ENCODE measurements around the gene AQP1. TPM values are rescaled to one million over a fixed set of nuclear protein-coding genes. Genes with fewer than 3 reads are reported as not detected.
A peak's percentile ranks its signal among the peaks of the same experiment; 100 is the strongest.

The AQP1 gene
- total RNA-seq, 8 experiments from 2014 or later = 0.45 to 233 (median 0.68) TPM

DNA sequence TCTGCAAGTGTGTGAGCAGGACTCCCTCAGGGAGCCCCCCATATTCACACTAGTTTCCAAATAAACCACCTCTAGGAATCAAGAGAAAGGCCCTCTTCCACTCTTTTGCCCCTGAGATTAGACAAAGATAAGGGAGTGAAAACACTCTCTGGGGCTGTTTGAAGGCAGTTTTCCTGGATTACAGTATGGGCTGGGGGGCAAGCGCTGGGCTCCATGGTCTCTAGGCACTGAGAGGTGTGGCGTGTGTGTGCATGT is 1.0 kb downstream of the AQP1 start:
- no peak overlapping the region for H3K4me3 ChIP-seq
- no peak for ATAC-seq (replicated peaks in 6 of 8)
- 50% methylated on average over 2 of the region's 2 CpGs; no CpG with 5 or more reads in 9 of the 10 experiments for WGBS, 10 experiments
- H3K27ac ChIP-seq = no peak overlapping the region
- H3K4me1 ChIP-seq (replicated peaks in 1 of 2) = peaks cover 13 to 24% of the 10 kb centered on the region in 2 donors
- in situ Hi-C loops (cut with MboI; ENCODE audit: low pct_unique_long_range_greater_than_20kb in 2 of 9, low sequenced_read_pairs in 9 of 9, unreplicated experiment in 9 of 9) = no loop called here

- H3K4me3 ChIP-seq = no peak overlapping the region
- 14 to 100% (median 76%) methylated on average over 1 to 8 of the region's 17 CpGs; no CpG with 5 or more reads in 4 of the 10 experiments for WGBS, 10 experiments
- no peak overlapping the region for H3K27ac ChIP-seq
- in situ Hi-C loops (cut with MboI; ENCODE audit: low pct_unique_long_range_greater_than_20kb in 2 of 9, low sequenced_read_pairs in 9 of 9, unreplicated experiment in 9 of 9) = no loop called here
- H3K4me1 ChIP-seq (replicated peaks in 1 of 2) = peaks cover 13 to 25% of the 10 kb centered on the region in 2 donors
- ATAC-seq (replicated peaks in 6 of 8) = peak in 2 of 8 experiments; percentile 11 to 18
Measured at GRCh38 chr7:30912986-30913811, 1.5 kb downstream of the AQP1 start.

DNA sequence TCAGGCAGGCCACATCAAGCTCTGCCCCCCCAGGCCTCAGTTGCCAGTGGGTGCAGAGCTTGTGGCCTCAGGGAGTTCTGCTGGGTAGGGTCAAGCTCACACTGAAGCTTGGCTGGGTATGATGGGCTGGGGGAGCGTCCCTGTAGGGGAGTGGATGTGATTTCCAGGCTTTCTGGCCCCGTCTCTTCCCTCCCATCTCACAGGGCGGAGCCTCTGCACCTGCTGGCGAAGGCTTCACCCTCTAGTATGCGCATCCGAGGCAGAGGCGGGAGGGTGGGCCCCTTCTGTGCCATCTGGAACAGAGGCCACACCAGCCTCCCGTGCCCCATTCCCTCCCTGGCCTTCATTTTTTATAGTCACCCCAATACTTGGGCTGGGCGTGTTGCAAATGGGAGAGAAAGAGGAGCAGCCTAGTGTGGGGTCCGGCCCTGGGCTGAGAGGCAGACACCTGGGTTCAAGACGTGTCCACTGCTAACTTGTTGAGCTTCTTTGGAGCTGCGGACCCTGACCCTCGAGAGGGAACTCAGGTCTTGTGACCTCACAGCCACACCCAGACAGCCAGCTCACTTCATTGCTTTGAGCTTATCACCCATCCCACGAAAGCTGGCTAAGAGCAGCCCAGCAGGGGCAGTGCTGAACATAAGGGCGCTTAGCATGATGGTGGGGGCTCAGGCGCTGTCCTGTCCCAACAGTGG is 2.3 kb downstream of the AQP1 start:
- WGBS, 10 experiments = 33 to 100% (median 81%) methylated on average over 1 to 5 of the region's 16 CpGs; no CpG with 5 or more reads in 5 of the 10 experiments
- Histone ChIP-seq H3K27ac (no peak overlapping the region), H3K4me3 (no peak overlapping the region), H3K4me1 (replicated peaks in 1 of 2) (peaks cover 13 to 25% of the 10 kb centered on the region in 2 donors)
- ATAC-seq (replicated peaks in 6 of 8) = peak in 1 of 8 experiments; percentile 49
- in situ Hi-C loops (cut with MboI; ENCODE audit: low pct_unique_long_range_greater_than_20kb in 2 of 9, low sequenced_read_pairs in 9 of 9, unreplicated experiment in 9 of 9) = no loop called here

DNA sequence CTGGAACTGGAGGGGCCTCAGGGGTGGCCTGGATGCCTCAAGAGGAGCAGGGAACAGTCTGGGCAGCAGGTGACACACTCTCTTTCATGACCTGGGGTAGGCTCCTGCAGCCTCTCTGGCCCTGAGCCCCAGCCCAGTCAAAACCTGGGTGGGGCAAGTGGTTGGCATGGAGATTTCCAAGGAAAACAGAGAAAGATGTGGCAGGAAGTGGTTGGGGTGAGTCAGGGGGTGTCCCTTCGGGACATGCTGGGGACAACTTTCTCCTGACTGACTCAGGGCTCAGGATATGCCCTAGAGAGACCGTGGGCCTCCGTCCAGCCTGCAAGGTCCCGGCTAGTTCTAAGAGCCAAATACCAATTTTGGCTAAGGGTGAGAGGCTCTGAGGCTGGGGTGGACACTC is 2.9 kb downstream of the AQP1 start:
- 0 to 80% (median 38%) methylated on average over 1 to 4 of the region's 4 CpGs; no CpG with 5 or more reads in 7 of the 10 experiments for WGBS, 10 experiments
- ATAC-seq (replicated peaks in 6 of 8) = peak in 4 of 8 experiments; percentile 8 to 68 (median 36)

DNA sequence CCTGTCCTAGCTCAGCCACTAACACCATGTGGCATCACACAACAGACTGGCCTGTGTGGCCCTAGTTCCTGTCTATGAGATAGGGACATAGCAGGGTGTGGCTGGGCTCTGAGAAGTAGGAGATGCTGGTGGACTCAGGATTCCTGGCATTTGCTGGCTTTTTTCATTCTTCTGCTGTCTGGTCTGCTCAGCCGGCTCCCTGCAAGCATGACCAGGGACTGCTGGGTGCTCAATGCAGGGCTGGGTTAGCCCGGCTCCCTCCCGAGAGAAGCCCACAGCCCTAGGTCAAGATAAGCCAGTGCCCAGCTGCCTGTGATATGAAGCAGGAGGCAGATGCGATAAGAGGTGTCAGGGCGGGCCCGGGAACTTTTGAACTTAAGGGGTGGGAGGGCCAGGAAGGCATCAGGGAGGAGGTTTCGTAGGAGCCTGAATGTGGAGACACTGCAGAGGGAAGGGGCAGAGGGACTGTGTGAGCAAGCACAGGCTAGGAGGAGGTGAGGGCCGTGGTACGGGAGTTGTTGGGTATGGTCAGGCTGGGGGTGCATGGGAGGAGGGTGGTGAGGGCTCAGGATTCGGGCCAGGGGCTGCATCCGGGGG is 3.5 kb downstream of the AQP1 start:
- 94% methylated on average over 3 of the region's 11 CpGs; no CpG with 5 or more reads in 9 of the 10 experiments for WGBS, 10 experiments
- H3K4me1 ChIP-seq (replicated peaks in 1 of 2) = peaks cover 13 to 25% of the 10 kb centered on the region in 2 donors
- H3K4me3 ChIP-seq = no peak overlapping the region
- peak in 2 of 8 experiments; percentile 10 to 40 for ATAC-seq (replicated peaks in 6 of 8)
- no peak overlapping the region for H3K27ac ChIP-seq
- in situ Hi-C loops (cut with MboI; ENCODE audit: low pct_unique_long_range_greater_than_20kb in 2 of 9, low sequenced_read_pairs in 9 of 9, unreplicated experiment in 9 of 9) = no loop called here

More for the DNA sequence above, 2.9 kb downstream of the AQP1 start:
- H3K27ac ChIP-seq = no peak overlapping the region
- H3K4me1 ChIP-seq (replicated peaks in 1 of 2) = peaks cover 13 to 25% of the 10 kb centered on the region in 2 donors
- in situ Hi-C loops (cut with MboI; ENCODE audit: low pct_unique_long_range_greater_than_20kb in 2 of 9, low sequenced_read_pairs in 9 of 9, unreplicated experiment in 9 of 9) = no loop called here
- H3K4me3 ChIP-seq = no peak overlapping the region

- in situ Hi-C loops (cut with MboI; ENCODE audit: low pct_unique_long_range_greater_than_20kb in 2 of 9, low sequenced_read_pairs in 9 of 9, unreplicated experiment in 9 of 9) = no loop called here
- Histone ChIP-seq H3K4me1 (replicated peaks in 1 of 2) (peaks cover 13 to 28% of the 10 kb centered on the region in 2 donors), H3K4me3 (no peak overlapping the region), H3K27ac (no peak overlapping the region)
- no peak for ATAC-seq (replicated peaks in 6 of 8)
- WGBS, 10 experiments = no CpG with 5 or more reads among the region's 6 CpGs
Measured at GRCh38 chr7:30915751-30916150, 4.1 kb downstream of the AQP1 start.

GRCh38 chr7:30916255-30916654 is 4.6 kb downstream of the AQP1 start:
- no peak for ATAC-seq (replicated peaks in 6 of 8)
- 60 to 90% methylated on average over 2 to 3 of the region's 3 CpGs; no CpG with 5 or more reads in 8 of the 10 experiments for WGBS, 10 experiments
- H3K27ac ChIP-seq = no peak overlapping the region
- peaks cover 11 to 31% of the 10 kb centered on the region in 2 donors for H3K4me1 ChIP-seq (replicated peaks in 1 of 2)
- in situ Hi-C loops (cut with MboI; ENCODE audit: low pct_unique_long_range_greater_than_20kb in 2 of 9, low sequenced_read_pairs in 9 of 9, unreplicated experiment in 9 of 9) = no loop called here
- H3K4me3 ChIP-seq = no peak overlapping the region

- Histone ChIP-seq H3K4me3 (no peak overlapping the region), H3K27ac (no peak overlapping the region), H3K4me1 (replicated peaks in 1 of 2) (peaks cover 11 to 29% of the 10 kb centered on the region in 2 donors)
- no peak for ATAC-seq (replicated peaks in 6 of 8)
- WGBS, 10 experiments = 40 to 93% (median 80%) methylated on average over 1 to 3 of the region's 7 CpGs; no CpG with 5 or more reads in 6 of the 10 experiments
- in situ Hi-C loops (cut with MboI; ENCODE audit: low pct_unique_long_range_greater_than_20kb in 2 of 9, low sequenced_read_pairs in 9 of 9, unreplicated experiment in 9 of 9) = no loop called here
Measured at GRCh38 chr7:30916767-30917166, 5.1 kb downstream of the AQP1 start.

GRCh38 chr7:30917216-30917893 is 5.7 kb downstream of the AQP1 start:
- H3K4me1 ChIP-seq (replicated peaks in 1 of 2) = peaks cover 11 to 28% of the 10 kb centered on the region in 2 donors
- H3K4me3 ChIP-seq = no peak overlapping the region
- WGBS, 10 experiments = 71 to 100% (median 90%) methylated on average over 1 to 4 of the region's 4 CpGs
- no peak for ATAC-seq (replicated peaks in 6 of 8)
- H3K27ac ChIP-seq = no peak overlapping the region
- in situ Hi-C loops (cut with MboI; ENCODE audit: low pct_unique_long_range_greater_than_20kb in 2 of 9, low sequenced_read_pairs in 9 of 9, unreplicated experiment in 9 of 9) = no loop called here

DNA sequence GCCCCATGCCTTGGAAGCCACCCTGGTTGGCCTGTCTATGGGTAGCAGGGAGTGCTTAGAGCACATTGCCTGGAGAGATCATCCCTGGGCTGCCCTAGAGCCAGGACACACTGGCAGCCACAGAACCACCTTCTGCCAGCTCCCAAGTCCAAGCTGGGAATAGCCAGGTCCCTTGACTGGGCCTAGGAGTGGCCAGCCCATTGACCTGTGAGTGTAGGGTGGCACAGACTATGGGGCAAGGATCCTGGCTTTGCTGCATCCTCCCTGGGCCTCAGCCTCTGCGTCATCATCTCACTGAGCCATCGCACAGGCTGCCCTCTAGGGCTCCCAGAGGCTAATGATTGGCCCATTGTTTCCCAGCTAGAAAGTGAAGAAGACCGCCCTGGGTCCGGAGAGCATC is 7.0 kb downstream of the AQP1 start:
- in situ Hi-C loops (cut with MboI; ENCODE audit: low pct_unique_long_range_greater_than_20kb in 2 of 9, low sequenced_read_pairs in 9 of 9, unreplicated experiment in 9 of 9) = no loop called here
- H3K27ac ChIP-seq = no peak overlapping the region
- H3K4me1 ChIP-seq (replicated peaks in 1 of 2) = peaks cover 11 to 25% of the 10 kb centered on the region in 2 donors
- H3K4me3 ChIP-seq = no peak overlapping the region
- 90 to 100% (median 93%) methylated on average over 2 to 3 of the region's 4 CpGs; no CpG with 5 or more reads in 7 of the 10 experiments for WGBS, 10 experiments
- no peak for ATAC-seq (replicated peaks in 6 of 8)

- H3K4me3 ChIP-seq = no peak overlapping the region
- no peak overlapping the region for H3K27ac ChIP-seq
- 0 to 100% (median 84%) methylated on average over 1 to 8 of the region's 11 CpGs; no CpG with 5 or more reads in 2 of the 10 experiments for WGBS, 10 experiments
- ATAC-seq (replicated peaks in 6 of 8) = peak in 2 of 8 experiments; percentile 59 to 75
- in situ Hi-C loops (cut with MboI; ENCODE audit: low pct_unique_long_range_greater_than_20kb in 2 of 9, low sequenced_read_pairs in 9 of 9, unreplicated experiment in 9 of 9) = no loop called here
- peaks cover 11 to 25% of the 10 kb centered on the region in 2 donors for H3K4me1 ChIP-seq (replicated peaks in 1 of 2)
Measured at GRCh38 chr7:30920021-30920583, 8.4 kb downstream of the AQP1 start.

All from motor neuron (in vitro differentiated cells).